Retina (tissue), 1 donor: Measurements from ENCODE around the gene OTOF.

Source experiments
- DNase-seq: peaks from one replicate; pipeline ENCODE4 v3.0.0-alpha.2; 2016

Gene OTOF

GRCh38 chr2:26463244-26464192, 14.4 kb downstream of the OTOF start:
- no peak for DNase-seq

DNA sequence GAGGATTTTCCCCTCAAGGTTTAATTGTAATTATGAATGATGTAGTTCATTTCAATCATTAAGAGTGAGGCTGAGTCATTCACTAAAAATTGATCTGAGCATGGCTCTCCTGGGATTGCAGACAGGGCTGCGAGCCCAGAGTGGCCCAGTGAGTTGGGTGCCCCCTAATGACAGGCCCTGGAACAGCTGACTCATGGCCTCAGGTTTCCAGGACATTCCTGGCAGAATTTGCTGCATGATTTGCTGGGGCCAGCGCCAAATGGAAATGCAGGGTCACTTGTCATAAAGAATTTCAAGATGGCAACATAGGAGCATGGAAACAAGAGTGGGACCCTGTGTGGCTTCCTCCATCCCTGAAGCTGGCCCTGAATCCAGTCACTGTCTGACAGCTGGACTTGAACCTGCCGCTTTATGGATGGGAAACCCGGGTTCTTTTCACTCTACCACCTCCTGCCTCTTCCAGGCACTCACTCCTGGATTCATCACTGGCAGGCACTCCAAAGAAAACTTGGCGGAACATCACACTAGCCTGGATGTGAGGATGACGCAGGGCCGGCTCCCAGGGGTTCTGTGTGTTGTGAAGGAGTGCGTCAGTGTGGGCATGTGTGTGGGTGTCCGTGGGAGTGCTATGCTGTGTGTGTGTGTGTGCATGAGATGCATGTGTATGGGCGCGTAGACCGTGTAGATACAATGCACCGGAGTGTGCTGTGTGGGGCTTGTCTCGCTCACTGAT, 15.2 kb downstream of the OTOF start:
- DNase-seq = peak; percentile 48

DNA sequence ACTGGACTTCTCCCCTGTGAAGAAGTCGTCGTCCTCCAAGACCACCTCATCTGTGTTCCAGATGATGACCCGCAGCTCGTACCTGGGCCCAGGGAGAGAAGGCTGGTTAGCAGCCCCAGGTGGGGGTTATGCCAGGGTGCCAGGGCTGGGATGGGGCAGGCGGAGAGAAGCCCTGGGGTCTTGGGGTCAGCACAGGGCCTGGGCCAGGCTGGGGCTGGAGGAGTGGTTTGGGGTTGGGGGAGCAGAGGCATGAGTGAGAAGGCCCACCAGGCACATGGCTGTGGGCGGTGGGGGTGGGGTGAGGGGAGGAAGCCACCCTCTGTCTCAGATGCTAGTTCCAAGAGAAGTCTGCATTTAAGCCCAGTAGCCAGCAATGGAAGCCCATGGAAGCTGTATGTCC, 15.8 kb downstream of the OTOF start:
- no peak for DNase-seq

- no peak for DNase-seq
Observed at GRCh38 chr2:26461601-26462023, 16.3 kb downstream of the OTOF start.

- no peak for DNase-seq
Observed at GRCh38 chr2:26460613-26461031, 17.3 kb downstream of the OTOF start.

DNA sequence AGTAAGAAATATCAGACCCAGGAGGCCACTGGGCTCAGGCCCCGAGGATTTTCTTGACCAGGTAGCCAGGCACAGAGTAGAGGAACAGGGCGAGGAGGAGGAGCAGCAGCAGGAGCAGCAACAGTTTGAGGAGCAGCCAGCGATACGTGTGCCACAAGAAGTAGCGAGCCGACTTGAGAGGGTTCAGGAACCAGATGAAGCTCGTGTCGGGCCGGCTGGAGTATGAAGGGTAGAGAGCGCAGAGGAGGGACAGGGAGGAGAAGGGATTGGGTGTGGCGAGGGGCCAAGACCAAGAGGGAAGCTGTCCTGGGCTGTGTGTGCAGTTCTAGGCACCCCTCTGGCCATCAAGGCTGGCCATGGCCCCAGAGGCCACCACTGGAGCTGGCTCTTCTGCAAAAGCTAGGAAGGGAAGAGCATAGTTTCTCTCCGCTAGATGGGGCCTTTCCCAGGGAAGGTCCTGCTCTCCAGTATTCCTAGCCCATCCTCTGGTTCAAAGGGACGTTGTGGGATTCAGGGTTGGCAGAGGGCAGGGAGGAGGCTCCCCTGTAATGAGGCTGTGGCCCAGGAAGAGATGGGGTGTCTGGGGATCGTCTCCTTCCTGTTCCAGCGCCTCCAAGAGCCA, 17.8 kb downstream of the OTOF start:
- no peak for DNase-seq

- DNase-seq = no peak
Observed at GRCh38 chr2:26458365-26459042, 19.4 kb downstream of the OTOF start.

DNA sequence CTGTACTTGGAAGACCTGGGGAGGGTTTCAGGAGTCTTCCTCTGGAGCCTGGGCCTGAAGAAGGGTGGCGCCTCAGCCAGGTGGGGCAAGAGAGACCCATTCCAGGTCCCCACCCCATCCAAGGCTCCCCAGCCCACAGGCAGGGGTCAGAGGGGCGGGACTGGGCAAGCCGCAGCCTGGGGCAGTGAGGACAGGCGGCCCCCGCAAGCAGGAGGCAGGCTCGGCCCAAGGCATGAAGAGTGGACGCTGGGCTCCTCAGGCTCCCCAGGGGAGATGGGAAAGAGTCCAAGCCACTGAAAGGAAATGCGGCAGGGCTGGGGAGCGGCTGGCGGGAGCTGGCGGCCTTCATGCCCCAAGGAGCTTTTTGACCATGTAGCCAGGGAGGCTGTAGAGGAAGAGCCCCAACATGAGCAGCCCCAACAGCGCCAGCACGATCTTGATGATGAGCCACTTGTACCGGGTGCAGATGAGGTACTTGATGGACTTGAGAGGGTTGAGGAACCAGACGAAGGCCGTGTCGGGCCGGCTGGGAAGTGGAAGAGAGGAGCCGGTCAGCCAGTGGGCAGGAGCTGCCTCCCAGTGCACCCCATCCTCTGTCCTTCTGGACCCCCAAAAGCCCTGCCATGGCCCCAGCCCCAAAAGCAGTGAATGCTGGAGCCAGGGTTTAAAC, 20.1 kb downstream of the OTOF start:
- no peak for DNase-seq

- DNase-seq = no peak
Observed at GRCh38 chr2:26457251-26457666, 20.7 kb downstream of the OTOF start.

- no peak for DNase-seq
Observed at GRCh38 chr2:26456440-26457250, 21.3 kb downstream of the OTOF start.

DNA sequence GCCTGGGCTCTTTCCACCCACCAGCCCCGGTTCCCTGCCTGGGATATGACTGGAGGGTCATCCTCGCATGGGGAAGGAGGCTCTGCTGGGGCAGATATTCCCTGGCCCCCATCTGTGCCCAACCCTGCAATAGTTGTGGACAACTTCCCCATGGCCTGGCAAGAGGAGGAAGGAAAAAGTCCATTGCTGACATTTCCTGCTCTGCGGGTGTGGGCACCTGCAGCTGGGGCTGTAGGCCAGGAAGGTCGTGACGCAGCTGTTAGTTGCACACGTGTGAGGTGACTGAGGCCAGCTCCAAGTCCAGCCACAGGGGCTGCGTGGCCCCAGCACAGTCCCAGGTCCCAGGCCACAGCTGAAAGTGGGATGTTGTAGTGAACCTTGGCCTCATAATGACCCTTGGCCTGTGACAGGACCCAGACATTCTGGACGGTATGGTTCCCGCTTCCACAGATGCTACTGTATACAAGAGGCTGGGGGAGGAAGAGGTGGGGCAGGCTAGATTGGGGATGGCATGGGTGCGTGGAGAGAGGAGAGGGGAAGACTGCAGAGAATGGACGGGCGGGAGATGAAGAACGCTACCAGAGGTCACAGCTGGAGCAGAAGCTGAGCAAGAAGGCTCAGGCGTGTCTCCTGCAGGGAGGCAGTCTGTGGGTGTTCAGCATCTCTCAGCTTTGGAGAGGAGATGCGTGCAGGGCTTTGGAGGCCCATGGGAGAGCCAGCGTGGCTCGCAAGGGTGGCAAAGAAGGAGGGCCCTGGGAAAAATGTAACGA, 22.1 kb downstream of the OTOF start:
- DNase-seq = no peak

GRCh38 chr2:26455037-26455669, 22.8 kb downstream of the OTOF start:
- no peak for DNase-seq

DNA sequence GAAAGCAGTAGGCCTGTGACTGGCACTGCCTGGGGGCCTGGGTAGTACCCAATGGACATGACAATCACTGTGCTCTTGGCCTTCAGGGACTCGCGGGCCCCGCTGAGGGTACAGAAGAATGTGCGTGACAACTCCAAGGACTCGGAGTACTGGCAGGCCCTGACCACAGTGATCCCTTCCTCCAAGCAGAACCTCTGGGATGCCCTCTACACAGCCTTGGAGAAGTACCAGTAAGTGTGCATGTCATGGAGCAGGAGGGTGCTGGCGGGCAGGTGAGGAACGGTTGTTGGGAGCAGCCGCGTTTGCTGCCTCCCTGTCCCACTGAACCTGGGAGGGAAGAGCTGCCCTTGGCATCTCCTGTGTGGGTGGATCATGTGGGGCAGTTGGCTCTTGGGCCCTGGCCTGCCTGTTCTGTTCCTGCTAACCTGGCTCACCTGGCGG, 23.3 kb downstream of the OTOF start:
- no peak for DNase-seq

- no peak for DNase-seq
Observed at GRCh38 chr2:26453421-26454329, 24.2 kb downstream of the OTOF start.

GRCh38 chr2:26451700-26452099, 26.2 kb downstream of the OTOF start:
- DNase-seq = no peak

- DNase-seq = no peak
Observed at GRCh38 chr2:26450031-26450635, 27.8 kb downstream of the OTOF start.

- no peak for DNase-seq
Observed at GRCh38 chr2:26449278-26450030, 28.5 kb downstream of the OTOF start.

- no peak for DNase-seq
Observed at GRCh38 chr2:26448651-26449050, 29.3 kb downstream of the OTOF start.
